ENCODE results near the gene P2RX1.

Gene P2RX1

GRCh38 chr17:3887394-3887793 lies 28.9 kb downstream of the P2RX1 start:
- DNase-seq, result no peak

- no peak for DNase-seq
Observed at GRCh38 chr17:3886776-3887175, 29.5 kb downstream of the P2RX1 start.

DNA sequence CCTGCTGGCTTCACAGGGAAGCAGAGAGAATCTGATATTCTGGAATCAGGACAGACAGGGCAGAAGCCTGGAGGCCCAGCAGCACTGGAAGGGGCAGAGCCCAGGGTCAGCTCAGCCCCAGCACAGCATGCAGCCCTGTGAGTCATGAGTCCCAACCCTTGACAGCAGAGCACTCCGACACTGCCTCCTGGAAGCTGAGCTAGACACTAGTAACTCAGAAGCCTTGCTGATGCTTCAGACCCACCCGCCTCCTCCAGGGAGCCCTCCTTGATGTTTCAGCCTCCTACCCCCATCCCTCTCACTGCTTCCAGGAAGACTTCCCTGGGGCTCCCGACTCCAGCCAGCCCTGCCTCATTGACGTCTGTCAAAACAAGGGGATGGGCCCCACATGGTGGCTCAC lies 30.3 kb downstream of the P2RX1 start:
- DNase-seq, result peak; percentile 86

- no peak for DNase-seq
Observed at GRCh38 chr17:3885271-3885670, 31.0 kb downstream of the P2RX1 start.

GRCh38 chr17:3884188-3884587 lies 32.1 kb downstream of the P2RX1 start:
- DNase-seq, result no peak

DNA sequence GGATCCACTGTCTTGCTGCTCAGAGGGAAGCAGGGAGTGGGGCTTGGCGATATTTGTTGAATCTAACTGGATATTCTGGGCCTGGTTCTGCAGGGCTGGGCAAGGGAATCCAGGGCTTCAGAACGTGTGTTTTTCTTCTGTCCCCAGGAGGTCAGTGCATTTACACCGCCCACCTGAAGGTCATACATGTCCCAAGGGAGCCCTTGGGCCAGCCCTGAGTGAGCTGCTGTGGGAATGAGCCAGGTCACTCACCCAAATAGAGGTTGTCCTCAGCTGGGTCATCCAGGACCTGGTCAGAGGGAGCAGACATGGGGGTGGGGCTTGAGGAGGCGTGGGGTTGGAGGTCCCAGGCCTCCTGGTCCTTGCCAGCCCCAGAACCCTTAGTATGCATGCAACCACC lies 34.0 kb downstream of the P2RX1 start:
- DNase-seq, result no peak

GRCh38 chr17:3880983-3881382 lies 35.3 kb downstream of the P2RX1 start:
- no peak for DNase-seq

DNA sequence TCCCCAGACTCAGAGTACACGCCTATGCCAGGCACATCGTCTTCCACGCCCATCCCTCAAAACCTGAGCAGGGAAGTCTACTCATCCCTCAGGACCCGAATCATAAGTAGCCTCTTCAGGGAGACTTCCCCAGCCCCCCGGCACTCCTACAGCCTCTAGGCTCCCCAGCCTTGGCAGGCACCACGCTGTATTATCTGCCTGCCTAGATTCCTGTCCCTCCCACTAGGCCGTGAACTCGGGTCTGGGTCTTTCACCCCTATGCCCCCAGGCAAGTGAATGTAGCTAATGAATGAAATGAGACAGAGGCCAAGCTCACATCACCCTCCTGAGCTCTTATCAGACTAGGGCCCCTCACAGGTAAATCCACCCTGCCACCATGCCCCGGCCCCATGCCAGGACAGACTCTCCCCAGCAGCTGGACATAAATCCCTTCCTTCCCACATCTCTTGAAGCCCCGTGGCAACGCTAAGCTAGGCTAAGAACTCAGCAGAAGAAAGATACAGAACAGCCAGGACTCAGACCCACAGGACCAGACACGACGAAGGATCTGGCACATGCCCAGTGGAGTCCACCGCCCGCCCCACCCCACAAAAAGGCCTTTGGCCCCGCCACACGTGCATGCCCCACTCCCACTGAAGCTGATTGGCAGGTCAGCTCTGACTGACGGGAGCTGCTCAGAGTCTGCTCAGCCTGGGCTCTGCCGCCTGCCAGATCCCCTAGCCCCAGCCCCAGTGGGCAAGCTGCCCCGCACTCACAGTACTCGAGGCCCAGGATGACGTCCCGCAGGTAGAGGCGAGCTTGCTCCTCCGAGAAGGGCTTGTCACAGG lies 36.5 kb downstream of the P2RX1 start:
- no peak for DNase-seq

- peak; percentile 85 for DNase-seq
Observed at GRCh38 chr17:3879186-3879585, 37.1 kb downstream of the P2RX1 start.

- DNase-seq, result no peak
Observed at GRCh38 chr17:3877220-3877619, 39.0 kb downstream of the P2RX1 start.

DNA sequence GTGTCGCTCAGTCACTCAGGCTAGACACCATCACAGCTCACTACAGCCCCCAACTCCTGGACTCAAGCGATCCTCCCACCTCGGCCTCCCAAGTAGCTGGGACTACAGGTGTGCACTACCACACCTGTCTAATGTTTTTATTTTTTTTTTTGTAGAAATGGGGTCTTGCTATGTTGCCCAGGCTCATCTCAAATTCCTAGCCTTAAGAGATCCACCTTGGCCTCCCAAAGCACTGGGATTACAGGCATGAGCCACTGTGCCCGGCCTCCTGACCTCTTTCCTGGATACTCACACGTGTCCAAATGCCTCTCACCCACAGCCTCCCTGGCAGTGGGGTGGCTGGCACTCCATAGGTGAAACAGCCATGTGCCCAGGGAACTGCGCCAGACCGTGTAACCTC lies 40.9 kb downstream of the P2RX1 start:
- DNase-seq, result no peak

GRCh38 chr17:3873862-3874261 lies 42.4 kb downstream of the P2RX1 start:
- DNase-seq, result no peak

DNA sequence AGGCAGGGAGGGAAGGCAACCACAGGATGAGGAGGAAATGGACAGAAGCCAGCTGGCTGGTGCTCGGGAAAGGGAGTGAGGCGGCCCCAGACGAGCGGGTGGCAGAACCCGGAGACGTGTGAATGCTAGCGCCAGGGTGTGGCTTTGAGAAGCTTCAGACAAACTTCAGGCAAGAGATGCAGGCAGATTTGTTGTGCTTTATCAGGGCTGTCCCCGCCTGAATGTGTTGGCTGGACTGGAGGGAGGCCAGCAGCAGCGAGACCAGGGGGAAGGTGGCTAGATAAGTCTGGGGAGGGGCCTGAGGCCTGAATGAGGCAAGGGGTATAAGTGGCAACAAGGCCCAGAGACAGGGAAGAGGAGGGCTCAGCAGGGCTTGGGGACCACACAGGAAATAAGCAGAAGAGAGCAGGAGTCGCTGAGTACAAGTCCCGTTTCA lies 45.4 kb downstream of the P2RX1 start:
- peak; percentile 50 for DNase-seq

DNA sequence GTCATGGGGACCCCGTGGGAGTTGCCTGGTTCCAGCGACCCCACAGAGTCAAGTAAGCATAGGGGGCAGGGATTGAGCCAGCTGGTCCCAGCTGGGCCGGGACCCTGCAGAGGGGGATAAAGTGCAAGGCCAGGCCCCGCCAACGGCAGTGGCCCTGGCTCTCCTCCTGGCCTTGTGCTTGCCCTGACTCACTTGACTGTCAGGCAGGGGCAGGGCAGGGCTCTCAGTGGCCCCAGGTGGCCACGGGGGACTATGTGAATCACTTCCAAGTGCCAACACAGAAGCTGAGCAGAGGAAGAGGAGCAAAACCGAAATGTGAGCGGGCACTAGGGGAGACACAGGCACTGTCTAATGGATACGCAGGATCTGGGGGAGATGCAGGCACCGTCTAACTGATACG lies 48.7 kb downstream of the P2RX1 start:
- DNase-seq, result no peak

GRCh38 chr17:3867106-3867505 lies 49.2 kb downstream of the P2RX1 start:
- DNase-seq, result no peak

DNA sequence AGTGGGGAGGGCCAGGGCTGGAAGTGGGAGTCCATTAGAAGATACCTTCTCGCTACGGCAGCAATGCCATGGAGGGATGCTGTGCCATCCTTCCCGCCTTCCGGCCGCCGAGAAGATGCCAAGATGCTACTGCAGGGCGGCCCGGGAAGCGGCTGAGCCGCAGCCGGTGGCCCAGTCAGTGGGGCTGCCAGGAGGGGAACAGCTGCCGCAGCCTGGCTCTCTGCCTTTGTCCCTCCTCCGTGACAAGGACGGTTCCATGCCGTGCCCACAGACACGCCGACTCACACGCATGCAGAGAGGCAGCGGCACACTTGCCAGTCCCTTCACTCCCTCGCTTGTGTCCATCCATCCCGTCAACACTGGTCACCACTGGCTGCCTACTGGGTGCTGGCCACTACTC lies 50.0 kb downstream of the P2RX1 start:
- no peak for DNase-seq

DNA sequence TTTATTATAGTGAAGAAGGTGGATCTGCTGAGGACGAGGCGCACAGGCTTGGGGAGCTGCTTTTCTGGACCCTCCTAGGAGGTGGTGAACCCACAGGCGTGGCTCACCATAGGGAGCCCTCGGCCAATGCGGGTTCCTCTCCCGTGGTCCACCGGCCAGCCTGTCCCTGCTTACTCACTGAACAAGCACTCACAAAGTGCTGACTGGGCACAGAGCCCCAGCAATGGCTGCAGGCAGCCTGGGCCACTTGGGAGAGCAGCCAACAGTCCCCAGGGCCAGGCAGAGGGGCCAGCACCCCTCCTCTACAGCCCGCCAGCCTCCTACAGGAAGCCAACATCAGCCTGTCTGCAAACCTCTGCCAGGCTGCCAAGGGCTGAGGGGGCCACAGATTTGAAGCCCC lies 51.1 kb downstream of the P2RX1 start:
- no peak for DNase-seq

GRCh38 chr17:3864534-3864933 lies 51.7 kb downstream of the P2RX1 start:
- DNase-seq, result no peak

DNA sequence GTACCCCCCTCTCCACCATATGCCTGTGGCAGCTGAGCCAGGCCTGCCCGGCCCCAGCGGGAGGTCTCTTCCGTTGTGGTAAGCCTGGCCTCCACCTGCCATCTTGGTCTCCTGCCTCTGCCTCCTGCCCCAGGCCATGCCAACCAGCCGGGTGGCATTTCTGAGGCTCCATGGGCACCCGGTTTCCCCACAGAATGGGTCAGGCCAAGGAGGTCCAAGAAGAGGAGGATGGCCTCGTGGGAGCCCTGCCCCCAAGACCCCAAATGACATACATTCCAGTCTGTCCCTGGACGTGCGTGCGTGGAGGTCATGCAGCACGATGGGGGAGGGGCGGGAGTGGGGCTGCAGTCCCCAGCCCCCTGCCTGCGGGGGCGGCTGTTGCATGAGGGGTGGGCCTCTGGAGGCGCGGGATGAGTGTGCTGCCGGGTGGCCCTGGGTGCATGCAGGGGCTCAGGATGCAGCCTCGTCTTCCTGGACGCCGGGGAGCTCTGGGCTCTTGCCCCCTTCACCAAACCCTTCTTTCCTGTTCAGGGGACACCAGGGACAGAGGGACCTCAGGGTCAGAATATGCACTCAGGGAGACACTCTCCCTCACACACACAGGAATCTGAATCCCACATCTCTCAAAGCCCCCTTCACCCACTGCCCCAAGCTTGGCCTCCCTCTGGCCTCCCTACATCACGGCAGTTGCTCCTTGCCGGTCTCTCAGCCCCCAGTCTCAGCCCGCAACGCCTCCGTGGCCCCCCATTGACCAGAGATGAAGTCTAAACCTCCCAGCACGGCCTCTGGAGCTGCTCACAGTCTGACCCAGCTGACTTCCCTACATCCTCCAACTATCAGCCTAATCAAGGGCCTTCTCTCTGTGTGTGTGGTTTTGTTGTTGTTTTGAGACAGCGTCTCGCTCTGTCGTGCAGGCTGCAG lies 54.2 kb downstream of the P2RX1 start:
- DNase-seq, result no peak

- no peak for DNase-seq
Observed at GRCh38 chr17:3860939-3861700, 55.1 kb downstream of the P2RX1 start.

DNA sequence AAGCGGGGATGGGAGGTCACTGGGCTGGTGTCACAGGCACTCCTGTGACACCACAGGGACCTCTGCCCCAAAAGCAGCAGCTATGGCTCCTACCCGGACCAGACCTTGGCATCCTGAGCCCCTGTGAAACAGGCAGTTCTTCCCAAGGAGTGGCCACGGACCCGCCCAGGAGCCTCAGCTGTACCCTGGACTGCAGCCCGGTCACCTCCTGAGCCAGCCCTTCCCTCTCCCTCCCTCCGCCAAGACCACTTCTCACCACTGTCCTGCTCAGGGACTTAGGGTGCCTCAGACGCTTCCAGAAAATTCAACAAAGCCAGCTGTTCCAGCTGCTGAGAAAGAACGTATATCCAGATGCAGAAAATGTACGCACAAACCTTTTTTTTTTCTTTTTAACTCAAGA lies 56.3 kb downstream of the P2RX1 start:
- no peak for DNase-seq

- no peak for DNase-seq
Observed at GRCh38 chr17:3857261-3858105, 58.8 kb downstream of the P2RX1 start.
